ENCODE results near the gene TRIM66. TPM values are rescaled to one million over a fixed set of nuclear protein-coding genes. Genes with fewer than 3 reads are reported as not detected.
A peak's percentile ranks its signal among the peaks of the same experiment; 100 is the strongest.

The TRIM66 gene
- total RNA-seq, 2 experiments from 2014 or later: 18.5 to 22.8 TPM

DNA sequence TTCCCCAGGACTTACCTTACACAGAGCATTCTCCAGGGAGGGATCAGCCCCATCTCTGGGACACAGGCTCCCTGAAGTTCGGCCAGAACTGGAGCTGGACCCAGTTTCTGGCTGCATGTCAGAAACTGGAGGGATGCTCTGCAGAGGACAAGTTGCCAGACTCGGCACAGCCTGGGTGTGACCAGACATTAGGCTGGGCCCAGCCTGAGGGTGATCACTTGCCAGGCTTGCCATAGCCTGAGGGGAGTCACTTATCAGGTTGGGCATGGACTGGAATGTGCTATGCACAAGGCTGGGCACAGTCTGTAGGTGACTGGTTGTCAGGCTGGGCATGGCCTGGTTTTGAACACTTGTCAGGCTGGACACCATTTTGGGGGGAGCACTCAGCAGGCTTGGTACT, 57.8 kb downstream of the TRIM66 start:
- Mint-ChIP-seq H3K4me3 (no peak overlapping the region), H3K4me1 (no peaks in the 10 kb centered on the region), H3K9me3 (no peaks in the 10 kb centered on the region), H3K27me3 (no peaks in the 10 kb centered on the region), H3K27ac (no peak overlapping the region), H3K36me3 (ENCODE audit: low read depth) (peaks cover 3% of the 10 kb centered on the region)
- DNase-seq: no peak
- ChIA-PET POLR2A (no interaction called here), CTCF (no interaction called here)

DNA sequence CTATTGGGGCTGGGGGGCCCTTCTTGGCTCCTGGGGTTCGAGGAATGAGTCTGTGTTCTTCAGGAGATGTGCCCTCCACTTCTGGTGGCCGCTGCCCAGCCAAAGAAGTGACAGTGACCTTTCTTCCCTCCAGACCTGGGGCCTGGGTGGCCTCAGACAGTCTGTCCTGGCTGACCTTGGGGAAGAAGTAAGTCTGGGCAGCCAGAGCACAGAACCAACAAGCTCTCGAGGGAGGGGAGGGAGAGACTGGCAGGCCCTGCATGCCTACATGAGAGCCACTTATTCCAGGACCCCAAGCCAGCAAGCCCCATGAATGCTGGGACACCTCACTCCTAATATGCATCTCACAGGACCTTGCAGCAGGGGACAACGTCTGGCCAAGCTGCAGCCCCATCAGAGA, 61.3 kb downstream of the TRIM66 start:
- peaks cover 8% of the 10 kb centered on the region for H3K36me3 Mint-ChIP-seq (ENCODE audit: low read depth)
- H3K27ac Mint-ChIP-seq: no peak overlapping the region
- no peaks in the 10 kb centered on the region for H3K4me1 Mint-ChIP-seq
- H3K27me3 Mint-ChIP-seq: no peaks in the 10 kb centered on the region
- POLR2A ChIA-PET: no interaction called here
- CTCF ChIA-PET: interaction anchor here (1.2 kb wide), 1 partner anchor 17 kb away, joined by 4 read pairs; no protein-coding TSS in a partner anchor
- H3K4me3 Mint-ChIP-seq: no peak overlapping the region
- no peak for DNase-seq
- H3K9me3 Mint-ChIP-seq: no peaks in the 10 kb centered on the region

GRCh38 chr11:8617063-8617462, 65.4 kb downstream of the TRIM66 start:
- Mint-ChIP-seq H3K4me1 (no peaks in the 10 kb centered on the region), H3K36me3 (ENCODE audit: low read depth) (peaks cover 9% of the 10 kb centered on the region), H3K9me3 (no peaks in the 10 kb centered on the region), H3K27me3 (no peaks in the 10 kb centered on the region), H3K4me3 (no peak overlapping the region), H3K27ac (no peak overlapping the region)
- CTCF ChIA-PET: interaction anchor here (0.6 kb wide), 1 partner anchor 432 kb away, joined by 4 read pairs; no protein-coding TSS in a partner anchor
- POLR2A ChIA-PET: no interaction called here
- DNase-seq: no peak

- CTCF ChIA-PET: no interaction called here
- Mint-ChIP-seq H3K27ac (no peak overlapping the region), H3K4me3 (no peak overlapping the region), H3K9me3 (no peaks in the 10 kb centered on the region), H3K27me3 (no peaks in the 10 kb centered on the region), H3K36me3 (ENCODE audit: low read depth) (peaks cover 9% of the 10 kb centered on the region), H3K4me1 (peaks cover 5% of the 10 kb centered on the region)
- POLR2A ChIA-PET: no interaction called here
- DNase-seq: no peak
Measured at GRCh38 chr11:8615291-8616032, 67.0 kb downstream of the TRIM66 start.

GRCh38 chr11:8614497-8614896, 68.0 kb downstream of the TRIM66 start:
- H3K36me3 Mint-ChIP-seq (ENCODE audit: low read depth): peaks cover 9% of the 10 kb centered on the region
- peaks cover 10% of the 10 kb centered on the region for H3K4me1 Mint-ChIP-seq
- no peak for DNase-seq
- no peaks in the 10 kb centered on the region for H3K9me3 Mint-ChIP-seq
- H3K27ac Mint-ChIP-seq: no peak overlapping the region
- CTCF ChIA-PET: no interaction called here
- POLR2A ChIA-PET: no interaction called here
- no peak overlapping the region for H3K4me3 Mint-ChIP-seq
- no peaks in the 10 kb centered on the region for H3K27me3 Mint-ChIP-seq

DNA sequence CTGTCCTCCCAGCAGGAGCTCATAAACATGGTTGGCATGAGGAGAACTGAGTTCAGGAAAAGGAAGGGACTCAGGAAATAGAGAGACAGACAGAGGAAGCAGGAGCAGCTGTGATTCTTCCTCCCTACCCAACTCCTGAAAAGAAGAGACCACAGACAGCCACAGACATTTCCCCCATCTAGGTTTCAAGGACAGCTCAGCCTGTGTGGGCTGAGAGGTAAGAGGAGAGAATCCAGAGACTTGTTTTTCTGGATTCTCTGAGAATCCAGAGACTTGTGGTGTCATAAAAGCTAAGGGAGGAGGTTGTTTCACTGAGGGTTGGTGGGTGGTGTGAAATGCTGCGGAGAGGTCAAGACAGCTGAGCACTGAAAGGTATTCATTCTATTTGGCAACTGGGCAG, 69.4 kb downstream of the TRIM66 start:
- Mint-ChIP-seq H3K4me1 (peaks cover 10% of the 10 kb centered on the region), H3K4me3 (no peak overlapping the region), H3K27ac (no peak overlapping the region), H3K9me3 (no peaks in the 10 kb centered on the region), H3K27me3 (peaks cover 1% of the 10 kb centered on the region), H3K36me3 (ENCODE audit: low read depth) (peaks cover 9% of the 10 kb centered on the region)
- no peak for DNase-seq
- POLR2A ChIA-PET: no interaction called here
- CTCF ChIA-PET: interaction anchor here (0.7 to 1.4 kb wide), 3 partner anchors 10 to 46 kb away, joined by 3 to 4 read pairs (median 3); no protein-coding TSS in a partner anchor

DNA sequence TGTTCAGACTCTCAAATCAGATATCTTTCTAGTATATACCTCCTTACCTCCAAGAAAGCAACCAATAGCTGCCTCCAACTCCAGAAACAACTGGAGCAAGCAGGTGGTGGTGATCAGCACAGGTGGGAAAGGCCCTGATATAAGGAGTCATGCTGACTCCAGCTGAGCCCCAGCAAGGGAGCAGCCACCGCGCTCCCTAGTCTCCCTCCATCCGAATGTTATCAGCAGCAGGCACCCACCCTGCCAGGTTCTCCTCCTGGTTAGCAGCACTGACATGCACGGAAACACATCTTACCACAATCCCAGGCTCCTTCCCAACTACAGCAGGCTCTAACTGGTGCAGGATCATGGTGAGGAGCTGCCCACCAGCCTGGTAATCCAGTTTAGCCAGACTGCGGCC, 69.9 kb downstream of the TRIM66 start:
- Mint-ChIP-seq H3K4me1 (peaks cover 10% of the 10 kb centered on the region), H3K27me3 (peaks cover 2% of the 10 kb centered on the region), H3K4me3 (no peak overlapping the region), H3K9me3 (no peaks in the 10 kb centered on the region), H3K27ac (no peak overlapping the region), H3K36me3 (ENCODE audit: low read depth) (peaks cover 9% of the 10 kb centered on the region)
- no peak for DNase-seq
- CTCF ChIA-PET: interaction anchor here (0.7 to 1.4 kb wide), 5 partner anchors 10 to 530 kb away, joined by 3 to 4 read pairs (median 3); no protein-coding TSS in a partner anchor
- POLR2A ChIA-PET: no interaction called here

DNA sequence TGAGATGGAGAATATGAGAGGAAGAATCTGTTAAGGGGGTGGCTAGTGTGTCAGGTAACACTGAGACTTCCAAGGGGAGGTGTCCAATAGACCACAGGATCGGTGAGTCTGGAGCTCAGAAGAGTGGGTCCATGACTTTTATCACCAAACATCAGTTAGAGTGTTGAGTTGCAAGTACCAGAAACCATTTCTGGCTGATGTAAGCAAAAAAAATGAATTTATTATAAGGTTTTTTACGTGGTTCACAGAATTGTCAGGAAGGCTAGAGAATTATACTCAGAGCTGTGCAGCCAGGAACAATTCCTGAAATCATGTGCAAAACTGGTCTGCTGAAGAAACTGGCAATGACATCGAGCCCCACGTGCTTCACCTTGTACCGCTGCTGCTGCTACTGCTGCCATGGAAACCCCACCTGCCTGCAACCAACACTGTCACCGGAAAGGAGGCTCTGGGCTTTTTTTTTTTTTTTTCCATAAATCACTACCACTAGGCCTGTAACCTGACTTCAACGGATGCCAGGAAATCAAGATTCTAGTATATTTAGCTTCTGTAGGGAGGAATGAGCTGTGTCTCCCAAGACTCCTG, 71.8 kb downstream of the TRIM66 start:
- POLR2A ChIA-PET: no interaction called here
- peak overlapping the region; percentile 31 for H3K27ac Mint-ChIP-seq
- DNase-seq: peak; percentile 62
- H3K4me3 Mint-ChIP-seq: no peak overlapping the region
- H3K9me3 Mint-ChIP-seq: no peaks in the 10 kb centered on the region
- H3K27me3 Mint-ChIP-seq: peaks cover 8% of the 10 kb centered on the region
- H3K36me3 Mint-ChIP-seq (ENCODE audit: low read depth): peaks cover 4% of the 10 kb centered on the region
- CTCF ChIA-PET: no interaction called here
- peaks cover 10% of the 10 kb centered on the region for H3K4me1 Mint-ChIP-seq

GRCh38 chr11:8608652-8609051, 73.8 kb downstream of the TRIM66 start:
- ChIA-PET POLR2A (no interaction called here), CTCF (no interaction called here)

DNA sequence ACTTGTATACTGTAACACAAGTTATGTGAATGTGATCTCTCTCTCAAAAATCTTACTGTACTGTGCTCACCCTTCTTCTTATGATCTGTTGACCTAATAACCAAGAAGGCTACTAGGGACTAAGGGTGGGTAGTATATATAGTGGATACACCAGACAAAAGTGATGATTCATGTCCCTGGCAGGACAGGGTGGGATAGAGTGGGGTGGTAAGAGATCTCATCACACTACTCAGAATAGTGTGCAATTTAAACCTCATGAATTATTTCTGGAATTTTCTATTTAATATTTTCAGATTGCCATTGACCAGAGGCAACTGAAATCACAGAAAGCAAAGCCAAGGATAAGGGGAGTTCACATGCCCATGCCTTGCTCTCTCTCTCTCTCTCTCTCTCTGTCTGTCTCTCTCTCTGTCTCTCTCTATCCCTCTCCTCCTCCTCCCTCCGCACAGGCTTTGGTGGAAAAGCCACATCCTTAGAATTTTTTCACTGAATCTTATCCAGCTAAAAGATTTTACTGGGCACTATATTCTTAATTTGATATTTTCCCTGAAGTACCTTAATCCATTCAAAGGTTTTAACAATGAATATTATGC, 76.4 kb downstream of the TRIM66 start:
- POLR2A ChIA-PET: no interaction called here
- Mint-ChIP-seq H3K36me3 (ENCODE audit: low read depth) (no peaks in the 10 kb centered on the region), H3K4me1 (peaks cover 10% of the 10 kb centered on the region), H3K9me3 (no peaks in the 10 kb centered on the region), H3K4me3 (no peak overlapping the region), H3K27ac (no peak overlapping the region), H3K27me3 (peaks cover 20% of the 10 kb centered on the region)
- no peak for DNase-seq
- CTCF ChIA-PET: no interaction called here

More at GRCh38 chr11:8608652-8609051, 73.8 kb downstream of the TRIM66 start:
- Mint-ChIP-seq H3K36me3 (ENCODE audit: low read depth) (peaks cover 3% of the 10 kb centered on the region), H3K4me3 (no peak overlapping the region), H3K4me1 (peaks cover 10% of the 10 kb centered on the region), H3K27ac (no peak overlapping the region), H3K9me3 (no peaks in the 10 kb centered on the region), H3K27me3 (peaks cover 20% of the 10 kb centered on the region)
- DNase-seq: no peak

GRCh38 chr11:8604078-8604723, 78.3 kb downstream of the TRIM66 start:
- H3K27me3 Mint-ChIP-seq: peaks cover 23% of the 10 kb centered on the region
- no peaks in the 10 kb centered on the region for H3K4me1 Mint-ChIP-seq
- DNase-seq: peak; percentile 38
- ChIA-PET CTCF (no interaction called here), POLR2A (no interaction called here)
- no peaks in the 10 kb centered on the region for H3K36me3 Mint-ChIP-seq (ENCODE audit: low read depth)
- H3K4me3 Mint-ChIP-seq: no peak overlapping the region
- no peak overlapping the region for H3K27ac Mint-ChIP-seq
- H3K9me3 Mint-ChIP-seq: no peaks in the 10 kb centered on the region

DNA sequence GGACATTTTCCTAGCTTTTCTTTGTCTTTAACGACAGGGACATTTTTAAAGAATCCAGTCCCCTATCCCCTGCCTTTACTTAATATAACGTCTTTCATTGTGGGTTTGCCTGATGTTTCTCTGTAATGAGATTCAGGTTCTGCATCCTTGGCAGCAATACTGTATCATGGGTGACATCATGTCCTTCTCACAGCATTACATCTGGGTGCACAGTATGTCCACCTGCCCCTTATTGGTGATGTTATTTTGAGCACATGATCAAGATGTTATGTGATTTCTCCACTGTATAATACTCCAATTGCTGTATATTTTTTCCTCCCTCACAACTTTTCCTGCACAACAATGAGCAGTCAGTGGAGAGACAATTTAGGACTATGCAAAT, 78.8 kb downstream of the TRIM66 start:
- ChIA-PET POLR2A (no interaction called here), CTCF (no interaction called here)
- DNase-seq: no peak
- H3K9me3 Mint-ChIP-seq: no peaks in the 10 kb centered on the region
- H3K4me1 Mint-ChIP-seq: no peaks in the 10 kb centered on the region
- H3K4me3 Mint-ChIP-seq: no peak overlapping the region
- H3K27me3 Mint-ChIP-seq: peaks cover 26% of the 10 kb centered on the region
- no peak overlapping the region for H3K27ac Mint-ChIP-seq
- no peaks in the 10 kb centered on the region for H3K36me3 Mint-ChIP-seq (ENCODE audit: low read depth)

DNA sequence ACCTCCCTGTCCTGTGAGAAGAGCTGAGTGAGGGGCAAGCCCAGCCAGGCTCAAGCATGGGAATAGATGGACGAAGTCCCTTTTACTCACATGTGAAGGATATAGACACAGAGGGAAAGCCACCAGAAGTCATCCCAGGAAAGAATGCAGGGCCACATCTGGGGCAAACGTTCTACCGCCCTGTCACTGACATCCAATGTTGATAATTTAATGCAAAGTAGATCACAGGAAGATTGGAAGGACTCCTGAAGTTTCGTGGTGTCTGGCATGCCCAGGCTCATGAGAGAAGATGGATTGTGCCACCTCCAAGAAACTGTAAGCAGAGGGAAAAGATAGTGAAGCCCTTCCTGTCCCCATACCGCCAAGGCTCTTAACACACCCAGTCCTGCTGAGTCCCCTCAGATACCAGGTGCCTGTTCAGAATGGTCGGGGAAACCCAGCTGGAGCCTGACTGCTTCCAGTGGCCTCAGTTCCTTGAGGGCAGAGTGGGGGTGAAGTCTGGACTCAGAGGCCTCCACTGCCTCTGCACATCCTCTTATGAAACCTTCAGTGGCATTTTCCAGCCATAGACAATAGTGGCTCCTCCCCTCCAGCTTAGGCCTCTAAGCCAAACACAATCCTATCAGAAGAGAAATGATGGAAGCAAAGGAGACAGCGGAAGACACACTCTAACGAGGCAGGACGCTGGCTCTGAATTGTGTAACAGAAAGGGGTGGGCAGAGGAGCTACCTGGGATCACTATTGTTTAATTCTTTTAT, 80.9 kb downstream of the TRIM66 start:
- ChIA-PET CTCF (no interaction called here), POLR2A (no interaction called here)
- Mint-ChIP-seq H3K27me3 (peaks cover 35% of the 10 kb centered on the region), H3K4me3 (no peak overlapping the region), H3K27ac (no peak overlapping the region), H3K9me3 (no peaks in the 10 kb centered on the region), H3K4me1 (no peaks in the 10 kb centered on the region), H3K36me3 (ENCODE audit: low read depth) (no peaks in the 10 kb centered on the region)
- no peak for DNase-seq

All from activated CD4-positive, alpha-beta T cell treated with anti-CD3 and anti-CD28 coated beads, Interleukin-2, amount 10 ng/mL, durations not matched to agents 7 days and 5 days (primary cell).